ENCODE data around the gene KDM3B. TPM values are rescaled to one million over a fixed set of nuclear protein-coding genes. Genes with fewer than 3 reads are reported as not detected.

KDM3B gene
- polyA plus RNA-seq, 2 donors: 18.7 to 20.7 TPM

DNA sequence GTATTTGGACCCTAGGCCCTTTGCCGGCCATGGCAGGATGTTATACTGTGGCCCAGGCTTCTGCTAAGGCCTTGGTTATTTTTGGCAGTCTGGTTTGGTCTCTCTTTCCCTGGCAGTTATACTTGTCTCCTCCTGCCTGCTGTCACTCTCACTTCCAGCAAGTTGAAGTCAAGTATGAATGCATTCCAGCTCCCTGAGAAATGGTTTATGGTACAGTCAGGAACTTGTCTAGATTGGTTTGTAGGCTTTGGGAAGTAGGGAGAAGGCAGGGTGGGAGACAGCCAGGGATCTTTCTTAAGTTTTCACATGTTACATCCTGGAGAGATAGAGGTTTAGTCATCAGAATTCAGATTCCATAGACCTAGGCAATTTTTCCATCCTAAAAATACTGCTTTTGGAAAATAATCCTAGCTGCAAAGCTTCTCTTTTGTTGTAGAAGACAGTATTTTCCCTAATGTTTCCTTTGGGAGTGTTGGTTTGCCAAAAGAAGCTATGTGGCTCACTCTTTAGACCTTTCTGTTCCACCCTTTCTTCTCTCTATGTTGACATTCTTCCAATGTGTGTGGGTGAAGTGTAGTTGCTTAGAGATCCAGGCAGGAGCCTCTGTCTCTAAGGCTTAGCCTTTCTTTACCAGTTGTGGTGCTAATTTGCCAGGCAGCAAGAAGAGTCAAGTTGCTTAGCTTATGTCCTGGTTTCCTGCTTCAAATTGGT lies 2.5 kb upstream of the KDM3B start:
- no peak overlapping the region for H3K27ac ChIP-seq (ENCODE audit: low read depth in 2 of 2, low read length in 1 of 2)
- H3K27me3 ChIP-seq (ENCODE audit: control insufficient read depth in 1 of 2, insufficient read depth in 2 of 2, low read length in 2 of 2): no peaks in the 10 kb centered on the region
- 49 to 70% methylated on average over 1 of the region's 1 CpG for WGBS, 2 donors
- no peak overlapping the region for H3K4me3 ChIP-seq (ENCODE audit: low read depth in 1 of 2, low read length in 2 of 2)
- peaks cover 0 to 3% of the 10 kb centered on the region in 2 donors for H3K4me1 ChIP-seq (ENCODE audit: control insufficient read depth in 2 of 2, insufficient read depth in 2 of 2, low read length in 1 of 2)
- H3K36me3 ChIP-seq (ENCODE audit: control insufficient read depth in 2 of 2, insufficient read depth in 2 of 2, low read length in 1 of 2): peaks cover 5 to 21% of the 10 kb centered on the region in 2 donors
- no peaks in the 10 kb centered on the region for H3K9me3 ChIP-seq (ENCODE audit: control insufficient read depth in 2 of 2, insufficient read depth in 1 of 2, low read depth in 1 of 2, low read length in 1 of 2)

DNA sequence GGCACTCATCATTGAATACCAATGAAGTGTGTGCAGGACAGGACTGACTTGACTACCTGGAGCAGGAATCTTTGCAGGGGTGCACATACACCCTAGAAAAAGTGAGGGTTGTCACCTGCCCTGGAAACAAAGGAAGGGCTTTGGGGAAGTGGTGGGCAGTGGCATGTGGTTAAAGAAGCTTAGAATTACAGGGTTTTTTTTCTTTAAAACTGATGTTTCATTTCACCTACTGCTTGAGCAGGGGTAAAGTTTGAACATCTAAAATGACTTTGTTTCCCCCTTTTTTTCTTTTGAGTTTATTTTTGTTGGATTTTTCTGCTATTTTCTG lies 2.0 kb upstream of the KDM3B start:
- Histone ChIP-seq H3K36me3 (ENCODE audit: control insufficient read depth in 2 of 2, insufficient read depth in 2 of 2, low read length in 1 of 2) (peaks cover 5 to 16% of the 10 kb centered on the region in 2 donors), H3K4me3 (ENCODE audit: low read depth in 1 of 2, low read length in 2 of 2) (no peak overlapping the region), H3K27ac (ENCODE audit: low read depth in 2 of 2, low read length in 1 of 2) (no peak overlapping the region), H3K4me1 (ENCODE audit: control insufficient read depth in 2 of 2, insufficient read depth in 2 of 2, low read length in 1 of 2) (peaks cover 0 to 3% of the 10 kb centered on the region in 2 donors), H3K9me3 (ENCODE audit: control insufficient read depth in 2 of 2, insufficient read depth in 1 of 2, low read depth in 1 of 2, low read length in 1 of 2) (no peaks in the 10 kb centered on the region), H3K27me3 (ENCODE audit: control insufficient read depth in 1 of 2, insufficient read depth in 2 of 2, low read length in 2 of 2) (no peaks in the 10 kb centered on the region)

DNA sequence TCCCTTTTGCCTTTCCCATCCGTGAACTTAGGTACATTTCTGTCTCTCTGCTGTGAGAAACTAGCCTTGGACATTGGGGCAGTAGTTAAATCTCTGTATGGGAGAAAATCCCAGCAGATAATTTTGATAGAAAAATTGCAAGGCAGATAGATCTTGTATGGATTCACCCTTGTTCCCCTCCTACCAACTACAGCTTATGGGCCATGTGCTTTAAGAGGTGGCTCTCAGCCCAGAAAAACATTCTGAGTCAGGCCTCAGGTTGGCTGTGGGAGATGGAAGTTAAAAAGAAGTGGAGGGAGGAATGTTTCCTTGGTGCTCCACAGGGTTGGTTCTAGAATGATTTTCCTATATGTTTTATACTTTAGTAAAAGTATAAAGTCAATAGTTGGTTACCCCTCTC lies 1.4 kb upstream of the KDM3B start:
- WGBS, 2 donors: 89 to 95% methylated on average over 1 of the region's 1 CpG
- Histone ChIP-seq H3K36me3 (ENCODE audit: control insufficient read depth in 2 of 2, insufficient read depth in 2 of 2, low read length in 1 of 2) (peaks cover 5 to 13% of the 10 kb centered on the region in 2 donors), H3K9me3 (ENCODE audit: control insufficient read depth in 2 of 2, insufficient read depth in 1 of 2, low read depth in 1 of 2, low read length in 1 of 2) (no peaks in the 10 kb centered on the region), H3K4me1 (ENCODE audit: control insufficient read depth in 2 of 2, insufficient read depth in 2 of 2, low read length in 1 of 2) (peaks cover 0 to 3% of the 10 kb centered on the region in 2 donors), H3K27ac (ENCODE audit: low read depth in 2 of 2, low read length in 1 of 2) (no peak overlapping the region), H3K27me3 (ENCODE audit: control insufficient read depth in 1 of 2, insufficient read depth in 2 of 2, low read length in 2 of 2) (no peaks in the 10 kb centered on the region), H3K4me3 (ENCODE audit: low read depth in 1 of 2, low read length in 2 of 2) (no peak overlapping the region)

DNA sequence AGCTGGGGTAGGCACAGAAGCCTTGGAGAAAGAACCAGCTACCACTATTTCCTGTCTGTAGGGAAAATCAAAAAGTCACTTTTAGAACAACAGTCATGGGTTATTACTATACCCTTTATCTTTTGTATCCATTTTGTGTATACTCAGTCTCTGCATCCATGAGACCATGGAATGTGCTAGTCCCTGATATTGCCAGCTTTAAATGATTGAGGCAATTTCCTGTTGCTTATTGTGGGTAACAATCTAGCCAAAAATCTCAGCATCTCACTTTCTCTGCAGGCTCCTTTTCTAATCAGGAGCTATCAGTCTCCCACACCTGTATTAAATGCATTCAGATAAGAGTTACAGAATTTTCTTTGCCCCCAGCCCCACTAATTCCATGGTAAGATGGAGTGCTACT lies 968 bp upstream of the KDM3B start:
- no peaks in the 10 kb centered on the region for H3K9me3 ChIP-seq (ENCODE audit: control insufficient read depth in 2 of 2, insufficient read depth in 1 of 2, low read depth in 1 of 2, low read length in 1 of 2)
- peaks cover 0 to 3% of the 10 kb centered on the region in 2 donors for H3K4me1 ChIP-seq (ENCODE audit: control insufficient read depth in 2 of 2, insufficient read depth in 2 of 2, low read length in 1 of 2)
- no peak overlapping the region for H3K4me3 ChIP-seq (ENCODE audit: low read depth in 1 of 2, low read length in 2 of 2)
- no peaks in the 10 kb centered on the region for H3K27me3 ChIP-seq (ENCODE audit: control insufficient read depth in 1 of 2, insufficient read depth in 2 of 2, low read length in 2 of 2)
- H3K27ac ChIP-seq (ENCODE audit: low read depth in 2 of 2, low read length in 1 of 2): no peak overlapping the region
- H3K36me3 ChIP-seq (ENCODE audit: control insufficient read depth in 2 of 2, insufficient read depth in 2 of 2, low read length in 1 of 2): peaks cover 5 to 13% of the 10 kb centered on the region in 2 donors

DNA sequence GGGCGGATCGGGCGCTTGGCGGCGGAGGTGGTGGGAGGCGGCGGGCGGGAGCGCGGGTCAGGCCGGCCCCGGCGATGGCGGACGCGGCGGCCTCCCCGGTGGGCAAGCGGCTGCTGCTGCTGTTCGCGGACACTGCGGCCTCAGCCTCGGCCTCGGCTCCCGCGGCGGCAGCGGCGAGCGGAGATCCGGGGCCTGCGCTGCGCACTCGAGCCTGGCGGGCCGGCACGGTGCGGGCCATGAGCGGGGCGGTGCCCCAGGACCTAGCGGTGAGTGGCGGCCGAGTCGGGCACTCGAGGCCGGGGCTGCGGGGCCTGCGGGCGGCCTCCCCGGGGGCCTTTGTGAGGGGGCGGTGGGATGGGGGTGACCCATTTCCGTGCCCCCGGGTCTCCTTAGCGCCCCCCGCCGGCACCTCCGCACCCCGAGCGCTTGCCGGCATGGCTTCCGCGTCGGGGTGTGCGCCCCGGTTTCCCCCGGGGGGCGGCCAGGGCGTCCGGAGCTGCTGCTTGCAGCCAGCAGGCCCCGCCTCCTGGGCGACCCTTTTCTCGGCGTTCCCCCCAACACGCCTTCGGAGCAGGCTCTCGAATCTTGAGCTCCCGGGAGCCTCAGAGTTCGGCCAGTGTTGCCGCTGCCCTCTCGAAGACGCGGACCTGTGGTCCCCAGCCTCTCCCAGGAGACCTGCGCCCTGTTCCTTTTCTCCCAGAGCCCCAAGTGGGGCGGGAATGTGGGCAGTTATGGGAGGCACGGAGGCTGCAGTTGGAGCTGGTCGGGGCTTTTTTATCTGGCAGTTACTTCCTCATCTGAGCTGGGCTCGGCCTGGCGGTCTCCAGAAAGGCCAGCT lies 456 bp downstream of the KDM3B start:
- 0 to 1% methylated on average over 42 to 88 of the region's 88 CpGs for WGBS, 2 donors
- peak overlapping the region; percentile 96 to 97 for H3K27ac ChIP-seq (ENCODE audit: low read depth in 2 of 2, low read length in 1 of 2)
- peak overlapping the region; percentile 94 to 96 for H3K4me3 ChIP-seq (ENCODE audit: low read depth in 1 of 2, low read length in 2 of 2)
- peaks cover 0 to 3% of the 10 kb centered on the region in 2 donors for H3K4me1 ChIP-seq (ENCODE audit: control insufficient read depth in 2 of 2, insufficient read depth in 2 of 2, low read length in 1 of 2)
- H3K36me3 ChIP-seq (ENCODE audit: control insufficient read depth in 2 of 2, insufficient read depth in 2 of 2, low read length in 1 of 2): peaks cover 0 to 2% of the 10 kb centered on the region in 2 donors
- no peaks in the 10 kb centered on the region for H3K9me3 ChIP-seq (ENCODE audit: control insufficient read depth in 2 of 2, insufficient read depth in 1 of 2, low read depth in 1 of 2, low read length in 1 of 2)
- H3K27me3 ChIP-seq (ENCODE audit: control insufficient read depth in 1 of 2, insufficient read depth in 2 of 2, low read length in 2 of 2): no peaks in the 10 kb centered on the region

DNA sequence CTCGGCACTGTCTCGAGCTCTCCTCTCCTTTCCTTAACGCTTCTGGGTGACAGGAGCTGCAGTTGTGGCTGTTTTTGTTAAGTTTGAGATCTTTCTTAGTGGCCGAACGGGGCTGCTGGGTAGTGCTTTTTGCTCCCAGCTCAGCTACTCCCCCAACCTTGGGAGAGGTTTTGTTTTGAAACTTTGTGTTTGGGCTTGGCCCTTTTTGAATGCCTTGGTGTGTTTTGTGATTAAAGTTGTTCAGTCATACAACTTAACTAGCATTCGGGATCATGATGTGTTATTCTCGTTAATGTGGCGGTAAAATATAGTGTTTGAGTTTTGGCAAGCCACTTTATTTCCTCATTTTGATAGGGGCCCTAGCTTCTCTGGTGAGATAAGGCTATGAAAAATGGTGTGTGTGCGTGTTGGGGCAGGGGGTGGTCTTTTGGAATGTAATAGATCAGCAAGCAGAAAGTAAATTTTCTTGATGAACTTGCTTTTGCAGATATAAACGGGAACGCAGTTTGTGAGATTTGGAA lies 1.1 kb downstream of the KDM3B start:
- no peaks in the 10 kb centered on the region for H3K9me3 ChIP-seq (ENCODE audit: control insufficient read depth in 2 of 2, insufficient read depth in 1 of 2, low read depth in 1 of 2, low read length in 1 of 2)
- H3K36me3 ChIP-seq (ENCODE audit: control insufficient read depth in 2 of 2, insufficient read depth in 2 of 2, low read length in 1 of 2): no peaks in the 10 kb centered on the region
- peak overlapping the region; percentile 94 to 96 for H3K4me3 ChIP-seq (ENCODE audit: low read depth in 1 of 2, low read length in 2 of 2)
- peak overlapping the region; percentile 96 to 97 for H3K27ac ChIP-seq (ENCODE audit: low read depth in 2 of 2, low read length in 1 of 2)
- H3K4me1 ChIP-seq (ENCODE audit: control insufficient read depth in 2 of 2, insufficient read depth in 2 of 2, low read length in 1 of 2): peaks cover 0 to 3% of the 10 kb centered on the region in 2 donors
- H3K27me3 ChIP-seq (ENCODE audit: control insufficient read depth in 1 of 2, insufficient read depth in 2 of 2, low read length in 2 of 2): no peaks in the 10 kb centered on the region
- 0 to 1% methylated on average over 11 of the region's 11 CpGs for WGBS, 2 donors

DNA sequence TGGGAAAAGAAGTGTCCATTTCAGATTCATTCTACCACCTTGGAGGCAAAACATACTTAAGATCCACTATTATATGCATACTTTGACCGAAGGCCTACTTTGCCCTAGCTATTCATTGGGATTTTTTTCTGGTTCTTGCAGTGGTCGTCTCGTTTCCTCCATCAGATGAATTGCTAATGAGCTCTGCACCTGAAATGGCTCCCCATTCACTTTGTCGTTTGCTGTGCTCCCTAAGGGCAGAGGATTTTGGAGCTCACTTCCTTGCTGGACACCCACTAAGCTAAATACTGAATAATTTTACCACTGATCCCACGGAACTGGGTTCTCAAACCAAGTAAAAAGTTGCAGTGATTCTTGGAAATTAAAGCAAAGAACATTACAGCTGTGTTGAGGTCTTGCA lies 1.9 kb downstream of the KDM3B start:
- peak overlapping the region in 1 of 2 donors; percentile 94 for H3K4me3 ChIP-seq (ENCODE audit: low read depth in 1 of 2, low read length in 2 of 2)
- WGBS, 2 donors: 12 to 13% methylated on average over 5 of the region's 5 CpGs

DNA sequence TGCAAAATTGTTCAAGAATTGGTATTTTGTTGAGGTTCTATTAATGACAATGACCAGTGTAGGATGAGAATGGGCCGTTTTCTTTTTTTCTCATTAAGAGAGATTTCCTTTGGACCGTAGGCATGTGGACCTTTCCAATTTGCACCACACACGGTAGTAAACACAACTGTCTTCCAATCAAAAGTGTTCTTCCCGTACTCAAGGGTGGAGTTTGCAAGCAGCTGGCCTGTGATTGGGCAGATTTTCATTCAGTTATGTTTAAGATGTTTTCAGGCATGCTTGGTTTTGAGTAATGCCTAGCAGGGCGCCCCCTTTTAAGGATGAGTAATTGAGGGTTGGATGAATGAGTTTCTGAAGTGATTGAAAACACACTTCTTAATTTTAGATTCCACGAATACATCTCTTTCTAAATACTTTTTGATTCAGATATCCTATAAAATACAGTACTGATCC lies 2.5 kb downstream of the KDM3B start:
- Histone ChIP-seq H3K27me3 (ENCODE audit: control insufficient read depth in 1 of 2, insufficient read depth in 2 of 2, low read length in 2 of 2) (no peaks in the 10 kb centered on the region), H3K4me1 (ENCODE audit: control insufficient read depth in 2 of 2, insufficient read depth in 2 of 2, low read length in 1 of 2) (peaks cover 0 to 3% of the 10 kb centered on the region in 2 donors), H3K36me3 (ENCODE audit: control insufficient read depth in 2 of 2, insufficient read depth in 2 of 2, low read length in 1 of 2) (no peaks in the 10 kb centered on the region), H3K27ac (ENCODE audit: low read depth in 2 of 2, low read length in 1 of 2) (no peak overlapping the region), H3K9me3 (ENCODE audit: control insufficient read depth in 2 of 2, insufficient read depth in 1 of 2, low read depth in 1 of 2, low read length in 1 of 2) (no peaks in the 10 kb centered on the region), H3K4me3 (ENCODE audit: low read depth in 1 of 2, low read length in 2 of 2) (peak overlapping the region in 1 of 2 donors; percentile 94)
- 13 to 21% methylated on average over 6 of the region's 6 CpGs for WGBS, 2 donors

More for the DNA sequence above, 1.9 kb downstream of the KDM3B start:
- Histone ChIP-seq H3K27me3 (ENCODE audit: control insufficient read depth in 1 of 2, insufficient read depth in 2 of 2, low read length in 2 of 2) (no peaks in the 10 kb centered on the region), H3K36me3 (ENCODE audit: control insufficient read depth in 2 of 2, insufficient read depth in 2 of 2, low read length in 1 of 2) (no peaks in the 10 kb centered on the region), H3K4me1 (ENCODE audit: control insufficient read depth in 2 of 2, insufficient read depth in 2 of 2, low read length in 1 of 2) (peaks cover 0 to 3% of the 10 kb centered on the region in 2 donors), H3K9me3 (ENCODE audit: control insufficient read depth in 2 of 2, insufficient read depth in 1 of 2, low read depth in 1 of 2, low read length in 1 of 2) (no peaks in the 10 kb centered on the region), H3K27ac (ENCODE audit: low read depth in 2 of 2, low read length in 1 of 2) (peak overlapping the region in 1 of 2 donors; percentile 30)

DNA sequence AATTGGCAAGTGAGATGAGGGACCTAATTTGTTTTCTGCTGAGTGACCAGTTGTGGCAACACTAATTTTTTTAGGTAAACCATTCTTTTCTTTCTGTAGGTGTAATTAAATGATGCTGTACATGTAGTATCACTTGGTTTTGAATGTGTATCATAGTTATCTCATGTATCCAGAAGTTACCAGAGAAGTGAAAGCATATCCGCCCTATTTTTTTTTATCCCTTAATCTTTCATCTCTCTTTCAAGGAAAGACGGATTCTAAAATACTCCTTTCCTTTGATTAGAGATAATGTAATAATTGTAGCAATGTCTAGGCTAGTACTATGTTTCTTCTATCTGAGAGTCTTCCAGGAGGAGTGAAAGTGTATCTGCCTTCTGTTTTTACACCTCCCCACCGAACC lies 7.1 kb downstream of the KDM3B start:
- no peaks in the 10 kb centered on the region for H3K36me3 ChIP-seq (ENCODE audit: control insufficient read depth in 2 of 2, insufficient read depth in 2 of 2, low read length in 1 of 2)
- WGBS, 2 donors: 74 to 80% methylated on average over 3 of the region's 3 CpGs
- H3K4me1 ChIP-seq (ENCODE audit: control insufficient read depth in 2 of 2, insufficient read depth in 2 of 2, low read length in 1 of 2): no peaks in the 10 kb centered on the region
- H3K9me3 ChIP-seq (ENCODE audit: control insufficient read depth in 2 of 2, insufficient read depth in 1 of 2, low read depth in 1 of 2, low read length in 1 of 2): no peaks in the 10 kb centered on the region
- no peak overlapping the region for H3K4me3 ChIP-seq (ENCODE audit: low read depth in 1 of 2, low read length in 2 of 2)
- H3K27ac ChIP-seq (ENCODE audit: low read depth in 2 of 2, low read length in 1 of 2): no peak overlapping the region
- no peaks in the 10 kb centered on the region for H3K27me3 ChIP-seq (ENCODE audit: control insufficient read depth in 1 of 2, insufficient read depth in 2 of 2, low read length in 2 of 2)
